PFSK-1 (cell line): Measurements from ENCODE around the gene TRUB2.

Experiments
- FOXP2 ChIP-seq: optimal IDR thresholded peaks from 2 replicates; pipeline ENCODE3; 2011; ENCODE audit warnings: borderline replicate concordance, control low read depth, inconsistent platforms; ENCODE audit not compliant: insufficient read depth; ENCODE audit errors: extremely low read length, extremely low read depth
- POLR2AphosphoS5 ChIP-seq: IDR thresholded peaks from 2 replicates; pipeline ENCODE4 v1.6.1; 2012; ENCODE audit warnings: low read depth, mild to moderate bottlenecking, control low read depth, low read length, moderate library complexity
- REST ChIP-seq, 2 experiments: IDR thresholded peaks; 2 replicates each; pipeline versions ENCODE4 v1.6.1 to v1.8.0; 2011 to 2012; ENCODE audit warnings: low read depth in 2 of 2, low read length in 2 of 2, control low read depth in 1 of 2, inconsistent platforms in 1 of 2, mild to moderate bottlenecking in 1 of 2, moderate library complexity in 1 of 2; ENCODE audit not compliant: insufficient read depth in 1 of 2
- SIN3A ChIP-seq: IDR thresholded peaks from 2 replicates; pipeline ENCODE4 v1.6.1; 2012; ENCODE audit warnings: mild to moderate bottlenecking, low read length, moderate library complexity, borderline replicate concordance; ENCODE audit not compliant: insufficient read depth
- TAF1 ChIP-seq: IDR thresholded peaks from 2 replicates; pipeline ENCODE4 v1.6.1; 2012; ENCODE audit warnings: low read length, control low read depth, borderline replicate concordance; ENCODE audit not compliant: insufficient read depth

Gene TRUB2

GRCh38 chr9:128294142-128294541 is 28.1 kb downstream of the TRUB2 start:
- no peak for TF ChIP-seq FOXP2

GRCh38 chr9:128293091-128293490 is 29.2 kb downstream of the TRUB2 start:
- TF ChIP-seq TAF1 (no peak), REST (IDR thresholded peaks at IDR 0.05; ENCODE audit: insufficient read depth in 1 of 2, low read depth in 2 of 2, low read length in 2 of 2) (no peak), SIN3A (no peak)

- TF ChIP-seq REST (IDR thresholded peaks at IDR 0.05; ENCODE audit: insufficient read depth in 1 of 2, low read depth in 2 of 2, low read length in 2 of 2) = no peak
- no peak for TF ChIP-seq POLR2AphosphoS5
- no peak for TF ChIP-seq SIN3A
- TF ChIP-seq FOXP2 = no peak
- no peak for TF ChIP-seq TAF1
Measured at GRCh38 chr9:128292009-128292408, 30.2 kb downstream of the TRUB2 start.

- TF ChIP-seq FOXP2 (no peak), SIN3A (no peak), REST (IDR thresholded peaks at IDR 0.05; ENCODE audit: insufficient read depth in 1 of 2, low read depth in 2 of 2, low read length in 2 of 2) (no peak), TAF1 (no peak), POLR2AphosphoS5 (no peak)
Measured at GRCh38 chr9:128288273-128289004, 33.8 kb downstream of the TRUB2 start.

GRCh38 chr9:128286440-128286839 is 35.8 kb downstream of the TRUB2 start:
- TF ChIP-seq FOXP2 = no peak
- no peak for TF ChIP-seq TAF1
- no peak for TF ChIP-seq SIN3A
- TF ChIP-seq POLR2AphosphoS5 = no peak
- TF ChIP-seq REST (IDR thresholded peaks at IDR 0.05; ENCODE audit: insufficient read depth in 1 of 2, low read depth in 2 of 2, low read length in 2 of 2) = no peak
